Measurements from ENCODE around the gene LYPD1. TPM values are rescaled to one million over a fixed set of nuclear protein-coding genes. Genes with fewer than 3 reads are reported as not detected.

The LYPD1 gene
- total RNA-seq, 1 donor from 2014 or later, result 1.2 TPM

DNA sequence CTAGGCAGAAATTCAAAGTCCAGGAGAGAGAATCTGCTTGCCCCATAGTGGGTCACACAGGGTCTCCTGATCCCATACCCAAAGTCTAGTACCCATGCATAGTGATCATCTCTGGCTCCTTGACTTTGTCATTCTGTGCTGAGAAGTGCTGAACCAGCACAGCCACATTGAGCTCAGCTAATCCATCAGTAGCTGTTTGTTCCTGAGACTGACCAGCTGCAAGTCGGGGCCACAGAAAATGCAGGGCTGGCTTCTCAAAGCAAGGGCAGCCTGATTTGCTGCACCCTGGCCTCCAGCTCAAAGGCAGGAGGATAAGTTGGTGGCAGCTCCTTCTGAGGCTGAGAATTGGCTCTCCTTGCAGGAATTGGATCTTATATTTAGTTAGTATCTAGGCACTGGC lies 72.2 kb downstream of the LYPD1 start:
- no peaks in the 10 kb centered on the region for H3K9me3 ChIP-seq
- H3K4me1 ChIP-seq, result no peaks in the 10 kb centered on the region
- no peak overlapping the region for H3K27ac ChIP-seq
- ATAC-seq (no peak), DNase-seq (no peak)
- H3K4me3 ChIP-seq, result no peak overlapping the region
- TF ChIP-seq, protein P1, sequence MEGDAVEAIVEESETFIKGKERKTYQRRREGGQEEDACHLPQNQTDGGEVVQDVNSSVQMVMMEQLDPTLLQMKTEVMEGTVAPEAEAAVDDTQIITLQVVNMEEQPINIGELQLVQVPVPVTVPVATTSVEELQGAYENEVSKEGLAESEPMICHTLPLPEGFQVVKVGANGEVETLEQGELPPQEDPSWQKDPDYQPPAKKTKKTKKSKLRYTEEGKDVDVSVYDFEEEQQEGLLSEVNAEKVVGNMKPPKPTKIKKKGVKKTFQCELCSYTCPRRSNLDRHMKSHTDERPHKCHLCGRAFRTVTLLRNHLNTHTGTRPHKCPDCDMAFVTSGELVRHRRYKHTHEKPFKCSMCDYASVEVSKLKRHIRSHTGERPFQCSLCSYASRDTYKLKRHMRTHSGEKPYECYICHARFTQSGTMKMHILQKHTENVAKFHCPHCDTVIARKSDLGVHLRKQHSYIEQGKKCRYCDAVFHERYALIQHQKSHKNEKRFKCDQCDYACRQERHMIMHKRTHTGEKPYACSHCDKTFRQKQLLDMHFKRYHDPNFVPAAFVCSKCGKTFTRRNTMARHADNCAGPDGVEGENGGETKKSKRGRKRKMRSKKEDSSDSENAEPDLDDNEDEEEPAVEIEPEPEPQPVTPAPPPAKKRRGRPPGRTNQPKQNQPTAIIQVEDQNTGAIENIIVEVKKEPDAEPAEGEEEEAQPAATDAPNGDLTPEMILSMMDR (IDR thresholded peaks at IDR 0.05), result no peak
- H3K36me3 ChIP-seq, result no peaks in the 10 kb centered on the region
- intact Hi-C loops (cut with DNase I), result no loop called here
- no peaks in the 10 kb centered on the region for H3K27me3 ChIP-seq

DNA sequence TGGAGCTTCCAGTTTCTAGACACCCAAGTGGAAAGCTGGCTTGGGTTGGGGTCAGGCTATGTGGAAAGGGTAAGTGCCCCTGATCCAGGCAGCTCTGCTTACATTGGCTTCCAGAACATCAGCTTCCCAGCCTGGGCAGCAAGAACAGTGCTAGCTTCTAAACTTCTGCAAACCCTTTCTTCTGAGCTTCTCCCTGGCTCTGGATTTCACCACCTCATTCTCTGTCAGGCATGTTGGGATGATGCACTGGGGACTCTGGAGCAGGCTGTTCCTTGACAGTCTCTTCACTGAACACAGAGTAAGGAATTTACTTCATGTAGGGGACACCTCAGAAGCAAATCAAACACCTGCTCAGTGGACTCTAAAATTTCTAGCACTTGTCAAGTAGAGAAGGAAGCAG lies 72.8 kb downstream of the LYPD1 start:
- ATAC-seq (no peak), DNase-seq (no peak)
- intact Hi-C loops (cut with DNase I), result no loop called here
- H3K9me3 ChIP-seq, result no peaks in the 10 kb centered on the region
- H3K4me3 ChIP-seq, result no peak overlapping the region
- no peaks in the 10 kb centered on the region for H3K27me3 ChIP-seq
- TF ChIP-seq, protein P1 (IDR thresholded peaks at IDR 0.05), result no peak
- no peak overlapping the region for H3K27ac ChIP-seq
- H3K4me1 ChIP-seq, result no peaks in the 10 kb centered on the region
- H3K36me3 ChIP-seq, result no peaks in the 10 kb centered on the region

DNA sequence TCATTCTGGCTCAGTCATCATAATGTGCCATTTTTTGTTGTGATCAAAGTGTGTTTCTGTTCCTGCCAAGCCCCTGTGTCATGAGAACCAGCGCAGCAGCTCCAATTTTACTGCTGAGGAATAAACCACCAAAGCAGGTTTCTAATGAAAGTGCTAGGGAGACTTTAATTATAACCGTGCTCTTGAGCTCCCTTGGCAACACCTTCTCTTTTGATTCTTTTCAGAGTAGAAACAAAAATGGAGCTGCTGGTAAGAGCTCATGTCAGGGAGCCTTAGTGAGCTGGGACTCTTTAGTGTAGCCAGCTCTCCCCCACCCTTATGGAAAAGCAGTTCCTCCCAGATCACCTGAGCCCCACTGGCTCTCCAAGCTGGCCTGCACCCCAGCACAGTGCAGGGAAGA lies 74.3 kb downstream of the LYPD1 start:
- DNase-seq, result no peak
- no peak overlapping the region for H3K27ac ChIP-seq
- H3K27me3 ChIP-seq, result no peaks in the 10 kb centered on the region
- H3K4me1 ChIP-seq, result no peaks in the 10 kb centered on the region
- no peaks in the 10 kb centered on the region for H3K9me3 ChIP-seq
- H3K36me3 ChIP-seq, result no peaks in the 10 kb centered on the region
- H3K4me3 ChIP-seq, result no peak overlapping the region
- no peak for ATAC-seq
- TF ChIP-seq, protein P1 (IDR thresholded peaks at IDR 0.05), result no peak
- intact Hi-C loops (cut with DNase I), result no loop called here

DNA sequence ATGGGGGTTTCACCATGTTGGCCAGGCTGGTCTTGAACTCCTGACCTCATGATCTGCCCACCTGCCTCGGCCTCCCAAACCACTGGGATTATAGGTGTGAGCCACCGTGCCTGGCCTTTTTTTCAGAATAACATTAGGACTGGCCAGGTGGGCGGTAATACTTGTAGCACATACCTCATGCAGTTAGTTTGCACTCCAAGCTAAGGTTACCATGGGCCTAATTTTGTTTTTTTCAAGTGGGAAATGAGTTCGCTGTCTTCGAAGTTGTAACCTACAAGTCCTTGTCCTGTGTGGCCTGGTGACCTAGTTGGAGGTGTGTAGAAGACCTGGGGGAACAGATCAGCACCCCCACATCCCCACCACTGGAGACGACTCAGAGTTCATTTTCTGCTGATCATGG lies 74.8 kb downstream of the LYPD1 start:
- ATAC-seq (no peak), DNase-seq (no peak)
- Histone ChIP-seq H3K27ac (no peak overlapping the region), H3K27me3 (no peaks in the 10 kb centered on the region), H3K4me1 (no peaks in the 10 kb centered on the region), H3K9me3 (no peaks in the 10 kb centered on the region), H3K36me3 (no peaks in the 10 kb centered on the region), H3K4me3 (no peak overlapping the region)
- intact Hi-C loops (cut with DNase I), result no loop called here
- TF ChIP-seq, protein P1 (IDR thresholded peaks at IDR 0.05), result no peak

Measured in upper lobe of right lung (tissue), 1 donor.